Esophagus (tissue), 2 donors: ENCODE data around the gene CPM. TPM values are rescaled to one million over a fixed set of nuclear protein-coding genes. Genes with fewer than 3 reads are reported as not detected.

Experiments
- H3K27ac ChIP-seq, 2 donors: one replicate each; pipeline ENCODE4 v1.5.1; 2013; ENCODE audit warnings: low read depth in 2 of 2, mild to moderate bottlenecking in 2 of 2, inconsistent platforms in 1 of 2, low read length in 1 of 2, moderate library complexity in 1 of 2
- H3K27me3 ChIP-seq, 2 donors: one replicate each; pipeline ENCODE4 v1.6.1; 2013; ENCODE audit warnings: low read length in 2 of 2, control low read depth in 1 of 2, mild to moderate bottlenecking in 1 of 2; ENCODE audit not compliant: insufficient read depth in 2 of 2, control insufficient read depth in 1 of 2
- H3K36me3 ChIP-seq, 2 donors: one replicate each; pipeline ENCODE4 v1.6.1; 2013; ENCODE audit warnings: low read length in 1 of 2; ENCODE audit not compliant: control insufficient read depth in 2 of 2, insufficient read depth in 2 of 2
- H3K4me1 ChIP-seq, 2 donors: one replicate each; pipeline ENCODE4 v1.6.1; 2013; ENCODE audit warnings: low read length in 1 of 2; ENCODE audit not compliant: control insufficient read depth in 2 of 2, insufficient read depth in 2 of 2
- H3K4me3 ChIP-seq, 2 donors: one replicate each; pipeline ENCODE4 v1.5.1; 2013; ENCODE audit warnings: low read length in 2 of 2, mild to moderate bottlenecking in 2 of 2, low read depth in 1 of 2, moderate library complexity in 1 of 2
- H3K9me3 ChIP-seq, 2 donors: one replicate each; pipeline ENCODE4 v1.6.1; 2013; ENCODE audit warnings: mild to moderate bottlenecking in 2 of 2, low read depth in 1 of 2, low read length in 1 of 2, moderate library complexity in 1 of 2; ENCODE audit not compliant: control insufficient read depth in 2 of 2, insufficient read depth in 1 of 2
- WGBS, 2 donors: extraction: QIAGEN DNeasy Blood & Tissue Kit; methylation state at CpG; one replicate each; pipeline ENCODE4 v1.1.7; 2013; 5-methylcytosine and 5-hydroxymethylcytosine counted together
- polyA plus RNA-seq, 2 donors: library from polyadenylated mRNA; stranded (reverse); fragments of 200-250 nt; gene quantifications; one replicate each; pipeline ENCODE4 v1.2.3, GENCODE V29; 2013
- donor health status: healthy with polysubstance abuse.
- donor health status: Bipolar disorder and iron deficiency.

The CPM gene
- 1 to 10 TPM; 1.8 to 4.1 TPM for polyA plus RNA-seq

- 5 to 7% methylated on average over 61 to 96 of the region's 96 CpGs for WGBS, 2 donors
- Histone ChIP-seq H3K36me3 (no peaks in the 10 kb centered on the region), H3K27me3 (no peaks in the 10 kb centered on the region), H3K4me3 (peak within 1 kb of the TSS; percentile 68 to 80), H3K4me1 (peaks cover 0 to 7% of the 10 kb centered on the region in 2 donors), H3K9me3 (peaks cover 0 to 5% of the 10 kb centered on the region in 2 donors), H3K27ac (peak within 1 kb of the TSS; percentile 45 to 74)
Observed at GRCh38 chr12:68932961-68933893, at the start of gene CPM. CPM (minus strand) TSS chr12:68933171; CDS start chr12:68932837, 334 bp downstream.

DNA sequence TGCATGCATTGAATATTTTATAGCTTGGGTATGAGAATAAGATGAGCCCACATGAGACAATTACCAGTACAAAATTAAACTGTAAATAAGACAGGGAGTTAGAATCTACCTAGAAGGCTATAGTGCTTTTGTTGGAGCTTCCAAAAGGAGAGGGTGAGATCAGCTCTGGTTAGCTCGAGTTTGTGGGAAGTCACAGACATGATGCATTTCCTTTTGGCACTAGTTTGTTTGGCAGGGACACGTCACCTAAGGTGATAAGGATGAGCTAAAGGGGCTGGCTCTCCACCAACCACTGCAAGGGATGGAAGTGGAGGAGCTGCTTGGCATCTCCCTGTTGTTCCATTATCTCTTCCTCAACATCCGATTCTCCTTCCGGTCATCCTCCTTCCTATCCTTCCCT, 48.5 kb upstream of the CPM start:
- no peak overlapping the region for H3K27ac ChIP-seq
- H3K9me3 ChIP-seq, result peaks cover 0 to 2% of the 10 kb centered on the region in 2 donors
- no peaks in the 10 kb centered on the region for H3K4me1 ChIP-seq
- H3K4me3 ChIP-seq, result no peak overlapping the region
- WGBS, 2 donors, result 56 to 64% methylated on average over 4 of the region's 4 CpGs
- H3K27me3 ChIP-seq, result no peaks in the 10 kb centered on the region
- H3K36me3 ChIP-seq, result no peaks in the 10 kb centered on the region

DNA sequence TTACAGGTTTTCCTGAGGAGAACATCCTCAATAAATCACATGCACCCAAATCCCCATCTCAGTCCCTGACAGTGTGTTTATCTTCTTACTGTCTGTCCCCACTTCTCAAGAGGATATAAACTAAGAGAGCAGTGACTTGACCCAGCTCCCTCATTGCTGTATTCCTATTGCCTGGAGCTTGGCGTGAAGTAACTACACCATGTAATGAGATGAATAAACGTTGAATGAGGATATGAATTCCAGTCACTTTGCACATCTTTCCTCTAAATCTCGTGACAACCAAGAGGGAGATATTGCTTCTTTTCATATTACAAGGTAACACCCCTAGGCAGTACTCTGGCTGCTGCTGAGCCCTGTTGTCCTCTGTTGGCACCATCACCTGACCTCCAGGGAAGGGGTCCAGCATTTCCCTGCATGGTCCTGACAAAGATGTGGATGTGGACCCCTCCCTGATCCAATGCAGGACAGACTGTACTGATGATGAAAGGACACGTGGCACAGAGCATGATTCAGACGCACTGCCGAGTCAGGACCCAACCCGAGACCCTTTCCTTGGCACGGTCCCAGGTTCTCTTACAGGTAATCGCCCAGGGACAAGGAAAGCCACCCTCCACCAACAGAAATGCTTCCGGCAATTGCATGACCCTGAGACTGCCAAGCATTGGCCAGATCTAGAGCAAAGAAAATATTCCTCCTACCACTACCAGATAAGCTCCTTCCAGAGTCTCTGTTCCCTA, 47.7 kb upstream of the CPM start:
- H3K9me3 ChIP-seq, result peaks cover 0 to 2% of the 10 kb centered on the region in 2 donors
- no peak overlapping the region for H3K4me3 ChIP-seq
- WGBS, 2 donors, result 83% methylated on average over 10 of the region's 10 CpGs
- H3K36me3 ChIP-seq, result no peaks in the 10 kb centered on the region
- no peaks in the 10 kb centered on the region for H3K4me1 ChIP-seq
- H3K27ac ChIP-seq, result no peak overlapping the region
- H3K27me3 ChIP-seq, result no peaks in the 10 kb centered on the region

GRCh38 chr12:68978678-68979077, 45.7 kb upstream of the CPM start:
- H3K4me3 ChIP-seq, result no peak overlapping the region
- H3K36me3 ChIP-seq, result no peaks in the 10 kb centered on the region
- H3K4me1 ChIP-seq, result no peaks in the 10 kb centered on the region
- H3K27me3 ChIP-seq, result no peaks in the 10 kb centered on the region
- peaks cover 0 to 2% of the 10 kb centered on the region in 2 donors for H3K9me3 ChIP-seq
- 76 to 84% methylated on average over 2 of the region's 2 CpGs for WGBS, 2 donors
- H3K27ac ChIP-seq, result no peak overlapping the region

DNA sequence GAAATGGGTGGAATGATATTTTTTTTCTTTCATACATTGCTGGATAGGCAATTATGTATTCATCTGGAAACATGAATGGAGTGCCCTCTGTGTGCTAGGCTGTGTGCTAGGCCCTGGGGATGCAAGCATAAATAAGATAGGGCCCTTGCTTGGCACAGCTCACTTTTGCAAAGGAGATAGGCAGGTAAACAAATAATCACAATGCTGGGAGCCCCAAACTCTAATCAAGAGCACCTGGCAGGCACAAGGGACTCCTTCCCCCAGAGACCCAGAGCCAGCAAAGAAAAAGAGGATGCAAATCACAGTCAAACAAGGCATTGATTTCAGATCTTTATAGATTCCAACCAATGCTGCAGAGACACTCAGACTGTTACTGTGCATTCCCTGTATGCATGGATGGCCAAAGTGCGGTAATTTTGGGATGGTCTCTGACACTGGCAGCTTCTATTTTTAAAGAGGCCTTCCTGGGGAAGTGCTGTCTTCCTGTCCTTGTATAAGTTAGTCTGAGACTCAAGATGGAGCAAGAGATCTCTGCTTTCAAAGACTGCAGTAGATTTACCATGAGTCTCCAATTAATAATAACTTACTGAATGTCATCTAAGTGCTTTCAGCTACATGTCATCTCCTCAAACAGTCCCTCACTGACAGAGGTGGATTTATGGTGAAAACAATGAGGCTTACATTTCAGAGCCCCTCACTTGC, 45.1 kb upstream of the CPM start:
- Histone ChIP-seq H3K4me3 (no peak overlapping the region), H3K4me1 (no peaks in the 10 kb centered on the region), H3K9me3 (peaks cover 0 to 2% of the 10 kb centered on the region in 2 donors), H3K36me3 (no peaks in the 10 kb centered on the region), H3K27me3 (no peaks in the 10 kb centered on the region), H3K27ac (no peak overlapping the region)
- WGBS, 2 donors, result 77 to 81% methylated on average over 1 of the region's 1 CpG

DNA sequence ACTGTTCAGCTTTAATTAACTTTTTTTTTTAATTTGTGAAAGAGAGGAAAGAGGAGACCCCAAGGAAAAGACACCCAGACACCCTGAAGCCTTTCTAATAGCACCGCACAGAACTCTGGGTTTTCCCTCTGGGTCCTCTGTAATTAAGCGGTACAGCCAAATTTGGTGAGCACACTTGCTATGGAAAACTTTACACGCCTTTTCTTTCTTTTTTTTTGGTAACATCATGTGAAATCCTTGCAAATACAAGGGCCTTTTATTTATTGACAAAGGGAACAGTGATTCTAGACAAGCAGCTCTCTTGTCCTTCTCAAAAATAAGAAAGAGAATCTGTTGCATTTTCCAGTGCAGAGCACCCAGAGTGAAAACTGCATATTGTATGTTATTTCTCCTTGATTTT, 44.4 kb upstream of the CPM start:
- Histone ChIP-seq H3K27me3 (no peaks in the 10 kb centered on the region), H3K4me3 (no peak overlapping the region), H3K9me3 (peaks cover 0 to 2% of the 10 kb centered on the region in 2 donors), H3K27ac (no peak overlapping the region), H3K4me1 (no peaks in the 10 kb centered on the region), H3K36me3 (no peaks in the 10 kb centered on the region)
- 68 to 73% methylated on average over 3 of the region's 3 CpGs for WGBS, 2 donors

- no peaks in the 10 kb centered on the region for H3K4me1 ChIP-seq
- H3K27me3 ChIP-seq, result no peaks in the 10 kb centered on the region
- H3K27ac ChIP-seq, result no peak overlapping the region
- no peaks in the 10 kb centered on the region for H3K36me3 ChIP-seq
- H3K4me3 ChIP-seq, result no peak overlapping the region
- peaks cover 0 to 2% of the 10 kb centered on the region in 2 donors for H3K9me3 ChIP-seq
- 89 to 99% methylated on average over 2 of the region's 2 CpGs for WGBS, 2 donors
Observed at GRCh38 chr12:68976395-68976841, 43.4 kb upstream of the CPM start.

- H3K9me3 ChIP-seq, result peaks cover 0 to 2% of the 10 kb centered on the region in 2 donors
- WGBS, 2 donors, result 76 to 79% methylated on average over 3 of the region's 3 CpGs
- H3K27me3 ChIP-seq, result no peaks in the 10 kb centered on the region
- no peaks in the 10 kb centered on the region for H3K4me1 ChIP-seq
- H3K36me3 ChIP-seq, result no peaks in the 10 kb centered on the region
- no peak overlapping the region for H3K4me3 ChIP-seq
- H3K27ac ChIP-seq, result no peak overlapping the region
Observed at GRCh38 chr12:68975811-68976210, 42.8 kb upstream of the CPM start.

DNA sequence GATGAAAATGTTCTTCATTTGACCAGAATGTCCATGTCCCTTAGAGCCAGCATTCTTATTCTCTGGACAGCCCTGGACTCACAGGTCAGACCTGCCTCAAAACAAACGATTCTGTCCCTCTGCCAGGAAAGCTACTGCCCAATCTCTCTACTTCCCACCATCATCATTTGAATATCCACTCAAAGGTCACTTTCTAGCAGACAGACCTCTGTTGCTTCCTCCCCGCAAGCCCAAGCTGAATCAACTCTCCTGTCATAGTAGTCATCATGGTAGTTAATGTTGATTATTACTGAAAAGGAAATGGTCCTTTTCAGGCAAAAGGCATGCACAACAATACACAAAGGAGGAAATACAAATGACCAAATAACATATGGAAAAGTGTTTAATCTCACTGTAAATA, 39.6 kb upstream of the CPM start:
- WGBS, 2 donors, result 51 to 70% methylated on average over 2 of the region's 2 CpGs
- no peaks in the 10 kb centered on the region for H3K9me3 ChIP-seq
- H3K36me3 ChIP-seq, result no peaks in the 10 kb centered on the region
- H3K27ac ChIP-seq, result peak overlapping the region in 1 of 2 donors; percentile 10
- no peak overlapping the region for H3K4me3 ChIP-seq
- no peaks in the 10 kb centered on the region for H3K4me1 ChIP-seq
- H3K27me3 ChIP-seq, result no peaks in the 10 kb centered on the region
